Effector CD4-positive, alpha-beta T cell (primary cell): Measurements from ENCODE around the gene ASCC3.

Source experiments
- DNase-seq: peaks from one replicate; pipeline ENCODE4 v3.0.0-alpha.2; 2020

ASCC3 gene

GRCh38 chr6:100484474-100484873 is 396.7 kb downstream of the ASCC3 start:
- DNase-seq, result no peak

GRCh38 chr6:100482698-100483097 is 398.4 kb downstream of the ASCC3 start:
- no peak for DNase-seq

DNA sequence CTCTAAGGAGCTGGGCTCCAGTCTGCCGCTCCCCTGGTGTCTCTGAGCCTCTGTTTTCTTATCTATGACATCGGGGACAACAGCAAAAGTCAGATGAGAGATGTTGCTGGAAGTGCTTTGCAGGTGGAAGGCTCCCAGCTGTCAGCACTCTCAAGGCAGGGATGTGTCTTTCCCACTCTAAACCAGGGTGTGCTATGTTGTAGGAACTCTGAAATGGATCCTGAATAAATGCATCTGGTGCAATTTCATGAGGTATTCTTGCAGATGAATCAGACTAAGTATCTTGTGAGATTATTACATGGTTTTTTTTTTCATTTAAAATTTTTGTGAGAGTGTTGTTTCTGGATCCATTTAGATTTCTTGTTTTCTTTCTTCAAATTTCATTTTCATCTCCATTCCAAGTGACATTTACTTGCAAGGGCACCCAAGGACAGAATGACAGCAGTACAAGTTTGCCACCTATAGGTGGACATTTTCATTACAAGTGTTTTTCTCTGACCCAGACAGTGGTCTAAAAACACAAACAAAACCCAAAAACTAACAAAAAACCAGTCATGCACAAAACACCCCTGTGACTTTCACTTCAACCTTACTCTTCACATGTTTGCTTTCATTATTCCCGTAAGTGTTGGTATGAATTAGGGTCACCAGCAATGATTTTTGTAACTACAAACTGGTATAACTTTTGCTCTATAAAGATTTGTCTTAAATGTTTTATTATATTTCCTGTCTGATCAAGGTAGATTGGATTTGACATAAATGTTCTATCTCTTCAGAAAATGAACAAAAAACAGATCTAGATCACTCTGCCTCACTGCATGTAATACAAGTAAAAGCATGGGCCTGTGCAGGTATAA is 401.7 kb downstream of the ASCC3 start:
- no peak for DNase-seq

DNA sequence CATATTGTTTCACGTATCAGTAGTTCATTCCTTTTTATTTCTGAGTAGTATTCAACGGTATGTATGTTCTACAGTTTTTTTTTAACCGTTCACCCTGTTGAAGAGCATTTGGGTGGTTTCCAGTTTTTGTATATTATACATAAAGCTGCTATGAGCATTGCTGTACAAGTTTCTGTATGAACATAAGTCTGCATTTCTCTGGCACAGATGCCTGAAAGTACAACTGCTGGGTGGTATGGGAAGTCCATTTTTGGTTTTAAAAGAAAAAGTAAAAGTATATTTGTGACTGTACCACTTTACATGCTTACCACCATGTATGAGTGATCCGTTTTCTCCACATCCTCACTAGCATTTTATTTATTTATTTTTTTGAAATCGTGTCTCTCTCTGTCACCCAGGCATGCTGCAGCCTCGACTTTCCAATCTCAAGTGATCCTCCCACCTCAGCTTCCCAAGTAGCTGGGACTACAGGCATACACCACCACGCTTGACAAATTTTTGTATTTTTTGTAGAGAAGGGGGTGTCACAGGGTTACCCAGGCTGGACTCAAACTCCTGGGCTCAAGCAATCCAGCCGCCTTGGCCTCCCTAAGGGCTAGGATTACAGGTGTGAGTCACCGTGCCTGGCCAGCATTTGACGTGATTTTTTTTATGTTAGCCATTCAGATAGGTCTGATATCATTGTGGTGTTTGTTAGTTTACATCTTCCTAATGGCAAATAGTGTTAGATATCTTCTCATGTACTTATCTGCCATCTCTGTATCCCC is 405.4 kb downstream of the ASCC3 start:
- no peak for DNase-seq

- no peak for DNase-seq
Measured at GRCh38 chr6:100473182-100473581, 407.9 kb downstream of the ASCC3 start.

- no peak for DNase-seq
Measured at GRCh38 chr6:100472674-100473073, 408.5 kb downstream of the ASCC3 start.

DNA sequence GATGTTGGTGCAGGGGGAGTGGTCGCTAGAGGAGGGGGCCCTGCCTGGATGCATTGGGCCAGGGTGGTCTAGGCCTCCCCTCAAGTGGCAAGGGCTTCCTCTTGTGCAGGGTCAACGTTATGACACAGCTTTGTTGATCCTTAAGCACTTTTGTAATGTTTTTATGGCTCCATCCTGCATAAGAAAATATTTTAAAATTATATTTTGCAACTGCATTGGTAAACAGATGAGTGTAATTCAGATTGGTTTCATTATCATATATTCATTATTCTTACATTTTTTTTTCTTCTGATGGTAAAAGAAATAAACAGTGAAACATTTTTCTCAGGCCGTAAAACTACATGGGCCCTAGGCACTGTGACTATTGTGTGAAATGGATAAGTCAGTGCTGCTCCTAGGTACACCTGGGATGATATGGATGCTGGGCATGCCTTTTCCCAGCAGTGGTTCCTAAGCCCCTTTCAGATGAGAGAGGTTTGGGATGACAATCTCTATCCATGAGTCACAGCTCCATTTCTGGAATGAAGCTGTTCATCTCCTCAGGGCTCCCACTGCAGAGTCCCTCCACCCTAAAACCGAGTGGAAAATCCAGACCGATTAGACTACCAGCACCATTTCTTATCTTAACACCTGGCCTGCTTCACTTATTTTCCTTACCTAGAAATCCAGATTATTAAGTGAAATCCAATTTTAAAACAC is 410.6 kb downstream of the ASCC3 start:
- no peak for DNase-seq

DNA sequence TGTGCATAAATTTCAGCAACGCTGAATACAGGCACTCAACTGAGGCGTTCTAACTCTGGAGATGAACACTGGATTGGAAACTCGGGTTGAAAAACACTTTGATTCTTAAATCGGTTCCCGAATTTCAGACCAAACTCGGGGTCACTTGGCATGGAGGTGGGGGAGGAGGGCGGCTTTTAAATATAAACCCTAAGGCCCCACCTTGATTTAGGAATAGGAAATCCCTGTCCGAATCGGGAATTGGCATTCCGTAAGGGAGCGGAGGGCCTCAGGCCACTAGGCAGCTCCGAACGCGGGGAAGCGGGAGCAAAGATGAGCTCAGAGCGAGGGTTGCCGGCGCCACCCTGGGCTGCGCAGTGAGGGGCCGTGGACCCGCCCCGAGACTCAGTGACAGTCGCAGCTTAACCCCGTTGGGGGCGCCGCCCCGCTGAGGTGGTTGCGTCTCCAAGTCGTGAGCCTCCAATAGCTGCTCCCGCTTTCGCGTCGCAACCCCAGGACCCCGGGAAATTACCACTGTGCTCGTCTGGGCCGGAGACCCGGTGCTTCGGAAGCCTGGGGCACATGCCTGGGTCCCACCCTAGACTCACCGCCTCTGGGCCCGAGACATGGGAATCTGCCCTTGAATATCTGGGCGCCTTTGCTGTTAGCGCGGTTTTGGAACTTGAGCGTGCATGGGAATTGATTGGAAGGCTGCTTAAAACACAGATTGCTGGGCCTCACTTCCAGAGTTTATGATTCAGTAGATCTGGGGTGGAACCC is 411.8 kb downstream of the ASCC3 start:
- no peak for DNase-seq

- no peak for DNase-seq
Measured at GRCh38 chr6:100468016-100468622, 413.0 kb downstream of the ASCC3 start.

DNA sequence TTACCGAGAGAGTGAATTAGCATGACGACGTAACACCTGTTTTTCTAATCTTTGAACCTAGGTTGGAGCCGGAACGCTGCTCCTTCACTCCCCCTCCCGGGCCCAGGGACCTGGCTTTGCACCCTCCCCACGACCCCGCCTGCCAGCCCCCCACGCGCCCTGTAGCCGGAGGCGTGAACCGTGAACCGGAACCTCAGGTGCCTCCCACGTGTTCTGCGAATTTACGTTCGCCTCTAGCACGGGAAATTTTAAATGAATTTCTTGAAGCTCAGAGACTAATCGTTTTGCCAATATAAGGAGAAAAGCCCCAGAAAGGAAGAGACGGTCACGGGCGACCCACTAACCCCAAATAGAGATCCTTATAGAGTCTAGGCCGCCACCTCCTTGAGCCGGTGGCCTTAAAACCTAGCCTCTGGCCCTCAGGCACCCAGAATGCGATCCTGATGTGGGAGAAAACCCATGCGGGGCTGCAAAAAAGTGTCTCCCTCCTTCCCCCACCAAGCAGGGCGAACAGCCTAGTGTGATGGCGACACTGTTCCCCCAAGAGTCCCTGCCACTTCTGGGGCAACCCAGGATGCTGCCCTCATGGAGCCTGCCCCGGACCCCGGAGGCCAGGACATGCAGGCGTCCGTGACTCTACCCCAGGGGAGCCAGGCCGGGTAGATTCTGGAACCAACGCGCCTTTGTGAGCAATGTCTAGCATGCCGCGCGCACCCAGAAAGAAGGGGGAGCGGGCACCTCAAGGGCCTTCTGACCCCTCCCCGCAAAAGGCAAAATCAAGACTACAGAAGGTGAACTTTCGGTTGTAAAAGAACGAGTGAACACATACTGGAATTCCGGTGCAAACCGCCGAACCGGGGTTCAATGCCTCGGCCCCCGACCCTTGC is 413.8 kb downstream of the ASCC3 start:
- no peak for DNase-seq

- DNase-seq, result no peak
Measured at GRCh38 chr6:100466410-100467128, 414.6 kb downstream of the ASCC3 start.

DNA sequence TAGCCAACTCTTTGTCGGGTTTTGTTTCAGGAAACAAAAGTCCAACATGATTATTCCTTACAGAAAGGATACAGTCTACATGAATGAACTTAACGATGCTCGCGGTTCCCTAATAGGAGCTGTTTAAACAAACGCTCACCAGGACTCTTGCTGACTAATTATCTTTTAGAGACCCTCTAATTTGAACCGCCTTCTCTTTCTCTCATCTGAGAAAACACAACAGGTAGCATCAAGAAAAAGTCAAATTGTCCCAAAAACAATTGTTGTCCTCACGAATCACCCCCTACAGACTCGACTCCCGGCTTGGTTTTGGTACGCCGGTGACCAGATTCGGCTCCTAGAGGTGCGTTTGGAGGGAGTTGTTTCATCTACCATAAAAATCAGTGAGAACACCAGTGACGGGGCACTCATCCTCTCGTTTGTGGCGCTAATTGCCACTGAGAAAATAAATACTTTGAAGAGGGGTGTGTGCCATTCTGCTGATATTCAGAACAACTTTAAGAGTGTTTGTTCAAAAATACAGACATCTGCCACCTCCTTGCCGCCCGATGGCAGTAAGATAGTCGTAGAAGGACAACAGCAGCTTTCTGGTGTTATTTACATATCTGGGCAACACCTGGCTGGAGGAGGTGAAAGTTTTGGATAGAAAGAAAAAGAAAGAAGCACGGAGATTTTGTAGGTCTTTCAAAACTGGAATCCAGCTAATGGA is 415.3 kb downstream of the ASCC3 start:
- DNase-seq, result no peak

GRCh38 chr6:100464903-100465700 is 416.0 kb downstream of the ASCC3 start, which contains the start of gene SIM1:
SIM1 (minus strand) TSS chr6:100464921; CDS start chr6:100463468, 1,453 bp downstream.
- no peak for DNase-seq

- no peak for DNase-seq
Measured at GRCh38 chr6:100464162-100464851, 416.8 kb downstream of the ASCC3 start.

DNA sequence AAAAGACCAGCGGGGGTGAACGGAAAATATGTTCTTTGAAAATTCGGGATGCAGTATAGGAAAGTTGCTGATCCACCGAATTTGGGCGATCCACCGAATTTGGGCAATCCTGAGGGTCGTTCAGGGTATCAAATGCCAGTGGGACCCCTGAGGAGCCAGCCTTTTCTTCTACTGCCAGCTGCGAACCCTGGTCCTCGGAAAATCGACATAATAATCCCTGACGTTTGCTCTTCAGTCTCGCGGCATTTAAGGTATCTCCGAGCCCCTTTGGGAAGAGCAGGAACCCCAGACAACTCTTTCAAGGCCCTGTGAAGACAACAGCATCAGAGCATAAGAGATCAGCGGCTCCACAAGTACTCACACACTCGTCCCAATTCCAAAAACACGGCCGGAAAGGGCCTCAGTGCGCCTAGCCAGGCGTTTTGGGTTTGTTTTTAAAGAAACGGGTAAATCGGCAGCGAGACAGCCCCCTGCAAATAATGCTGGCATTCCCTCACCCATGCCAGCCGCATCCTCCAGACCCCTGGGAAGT is 417.4 kb downstream of the ASCC3 start:
- DNase-seq, result no peak

- no peak for DNase-seq
Measured at GRCh38 chr6:100462706-100463629, 418.2 kb downstream of the ASCC3 start.
